Kidney capillary endothelial cell (primary cell): ENCODE data around the gene NDOR1.
A peak's percentile ranks its signal among the peaks of the same experiment; 100 is the strongest.

Experiments
- DNase-seq: peaks from one replicate; pipeline ENCODE4 v3.0.0-alpha.2; 2018; ENCODE audit warnings: low spot score

NDOR1 gene

DNA sequence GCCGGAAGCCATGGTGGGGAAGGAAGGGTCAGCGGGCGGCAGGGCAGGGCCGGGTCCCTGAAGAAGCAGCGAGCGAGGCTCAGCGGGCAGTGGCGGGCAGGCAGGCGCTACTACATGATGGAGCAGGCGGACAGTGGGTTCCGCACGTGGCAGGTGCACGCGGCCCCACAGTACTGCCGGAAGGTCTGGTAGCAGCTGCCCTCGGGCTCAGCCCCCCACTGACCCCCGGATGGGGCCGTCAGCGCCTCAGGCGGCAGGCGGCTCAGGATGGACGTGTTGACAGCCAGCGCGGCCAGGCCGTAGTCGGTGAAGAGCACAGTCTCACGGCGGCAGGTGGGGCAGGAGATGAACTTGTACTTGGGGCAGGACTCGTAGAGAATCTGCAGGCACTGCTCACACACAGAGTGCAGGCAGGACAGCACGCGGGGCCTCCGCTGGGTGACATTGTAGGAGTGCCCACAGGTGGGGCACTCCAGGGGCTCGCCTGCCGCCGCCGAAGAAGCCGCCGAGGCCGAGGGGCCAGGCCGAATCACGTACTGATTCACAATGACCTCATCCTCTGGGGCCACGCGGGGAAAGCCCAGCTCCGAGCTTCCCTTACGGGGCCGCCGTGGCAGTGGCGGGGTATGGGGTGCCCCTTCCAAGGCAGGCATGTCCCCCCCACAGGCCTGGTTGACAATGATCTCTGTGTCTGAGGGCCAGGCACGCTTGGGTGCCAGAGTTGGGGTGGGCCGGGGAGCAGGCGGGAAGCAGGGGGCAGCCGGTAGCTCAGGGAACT is 15.0 kb downstream of the NDOR1 start:
- DNase-seq, result no peak

- no peak for DNase-seq
Measured at GRCh38 chr9:137221095-137221505, 15.6 kb downstream of the NDOR1 start.

GRCh38 chr9:137221506-137222111 is 16.1 kb downstream of the NDOR1 start:
- no peak for DNase-seq

DNA sequence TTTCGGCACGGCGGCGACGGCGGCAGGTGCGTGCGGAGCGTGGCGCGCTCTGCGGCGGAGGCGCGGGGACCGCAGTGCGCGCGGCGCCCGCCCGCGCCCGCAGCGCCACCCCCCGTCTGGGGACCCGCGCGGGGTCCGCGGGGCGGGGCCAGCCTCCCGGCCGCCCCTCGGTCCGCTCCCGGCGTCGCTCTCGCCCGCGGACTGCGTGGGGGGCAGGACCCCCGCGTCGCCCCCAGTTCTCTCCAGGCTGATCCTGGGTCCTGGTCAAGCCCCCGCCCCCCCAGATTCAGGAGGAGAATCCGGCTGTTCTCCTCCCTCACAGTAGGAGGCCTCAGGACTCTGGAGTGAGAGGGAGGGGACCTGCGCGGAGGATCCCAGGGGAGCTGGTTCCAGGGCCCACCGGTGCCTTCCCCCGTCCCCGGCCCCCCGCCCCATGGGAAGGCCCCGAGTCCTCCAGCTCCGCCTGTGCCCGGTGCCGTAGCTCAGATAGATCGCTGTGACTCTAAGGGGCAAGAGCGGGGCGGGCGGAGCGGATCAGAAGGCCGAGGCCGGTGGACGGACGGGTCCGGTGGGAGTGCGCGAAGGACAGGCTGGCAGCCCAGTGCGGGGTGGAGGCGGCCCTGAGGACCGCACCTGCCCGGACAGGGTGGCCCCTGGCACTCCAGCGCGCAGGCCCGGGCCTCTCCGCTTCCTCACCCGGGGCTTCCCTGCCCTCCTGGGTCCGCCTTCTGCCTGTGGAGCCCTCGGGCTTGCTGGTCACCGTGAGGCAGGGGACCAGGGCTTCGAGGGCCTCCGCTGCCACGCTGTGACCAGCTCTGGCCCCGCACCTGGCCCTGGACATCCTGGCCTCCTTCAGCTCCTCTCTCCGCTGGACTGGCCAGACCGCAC is 16.9 kb downstream of the NDOR1 start, which contains the start of gene RNF208:
RNF208 (minus strand) TSS at position 51 of the 888 bp plus-strand sequence. CDS start 1,028 bp downstream, outside the sequence.
- no peak for DNase-seq

DNA sequence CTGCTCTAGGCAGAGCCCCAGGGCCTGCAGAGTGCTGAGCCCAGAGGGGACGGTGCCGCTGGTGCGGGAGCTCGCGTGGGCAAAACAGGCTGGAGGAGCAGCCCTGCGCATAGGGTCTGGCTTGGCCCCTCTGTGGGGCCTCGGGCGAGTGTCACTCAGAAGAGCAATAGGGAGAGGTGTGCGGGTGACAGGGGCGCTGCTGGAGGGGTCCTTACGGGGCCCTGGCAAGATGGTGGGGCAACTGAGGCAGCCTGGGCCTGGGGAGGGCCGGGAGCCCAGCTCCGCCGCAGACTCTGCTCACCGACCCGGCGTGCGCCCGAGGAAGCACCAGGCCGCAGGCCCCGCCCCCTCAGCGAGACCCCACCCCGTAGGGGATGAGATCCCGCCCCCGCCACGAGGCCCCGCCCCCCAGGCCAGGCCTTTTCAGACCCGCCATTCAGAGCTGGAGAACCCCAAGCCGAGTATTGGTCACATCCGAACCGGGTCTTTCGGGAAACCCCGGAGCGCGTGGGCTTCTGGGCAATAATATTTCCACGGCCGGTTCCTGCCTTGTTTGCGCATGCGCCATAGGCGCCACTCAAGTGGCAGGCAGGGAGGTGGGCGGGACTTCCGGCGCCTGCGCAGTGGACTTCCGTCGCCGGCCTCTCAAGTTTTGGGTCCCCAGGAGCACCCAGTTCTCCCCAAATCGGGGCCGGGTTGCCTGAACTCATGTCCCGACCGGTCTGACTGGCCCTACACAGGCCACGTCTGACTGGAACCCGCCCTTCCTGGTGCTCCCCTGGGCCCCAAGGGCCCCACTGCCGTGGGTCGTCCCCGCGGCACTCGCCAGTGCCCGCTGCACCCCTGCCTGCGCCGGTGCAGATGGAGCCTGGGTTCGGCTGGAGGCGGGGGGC is 17.8 kb downstream of the NDOR1 start:
- peak; percentile 99 for DNase-seq

DNA sequence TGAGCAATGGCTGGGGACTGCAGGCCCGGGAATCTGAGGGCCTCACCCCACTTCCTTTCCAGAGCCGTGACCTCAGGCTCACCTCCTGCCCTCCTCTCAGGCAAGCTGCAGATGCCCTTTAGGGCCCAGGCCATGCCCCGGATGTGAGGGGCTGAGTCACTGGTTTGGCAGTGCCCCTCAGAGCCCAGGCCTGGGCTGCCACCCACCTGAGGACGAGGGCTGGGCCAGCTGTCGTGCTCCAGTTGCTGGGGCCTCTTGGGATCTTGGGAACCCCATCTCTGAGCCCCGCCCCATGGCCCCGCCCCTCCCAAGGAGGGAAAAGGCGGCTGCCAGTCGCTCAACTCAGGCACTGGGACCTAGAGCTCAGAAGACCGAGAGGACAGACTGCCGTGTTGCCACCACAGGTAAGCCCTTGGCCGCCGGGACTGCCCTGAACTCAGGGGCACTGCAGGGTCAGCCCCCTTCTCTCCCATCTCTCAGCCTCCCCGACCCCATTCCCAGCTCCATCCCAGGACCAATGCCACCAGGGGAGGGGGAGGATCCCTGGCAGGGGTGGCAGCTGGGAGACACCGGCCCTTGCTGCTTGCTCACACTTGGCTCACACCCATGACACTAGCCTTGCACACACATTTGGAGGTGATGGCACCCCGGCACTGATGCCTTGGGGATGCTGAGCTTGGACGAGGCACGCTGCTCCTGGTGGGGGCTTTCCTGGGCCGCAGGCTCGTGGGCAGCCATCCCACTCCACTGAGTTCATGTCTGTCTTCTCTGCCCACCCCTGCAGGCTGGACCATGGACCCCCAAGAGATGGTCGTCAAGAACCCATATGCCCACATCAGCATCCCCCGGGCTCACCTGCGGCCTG is 19.6 kb downstream of the NDOR1 start, which contains the start of gene CYSRT1:
CYSRT1 (plus strand) TSS at position 345 of the 865 bp plus-strand sequence; CDS start at position 793, 448 bp downstream.
- no peak for DNase-seq

DNA sequence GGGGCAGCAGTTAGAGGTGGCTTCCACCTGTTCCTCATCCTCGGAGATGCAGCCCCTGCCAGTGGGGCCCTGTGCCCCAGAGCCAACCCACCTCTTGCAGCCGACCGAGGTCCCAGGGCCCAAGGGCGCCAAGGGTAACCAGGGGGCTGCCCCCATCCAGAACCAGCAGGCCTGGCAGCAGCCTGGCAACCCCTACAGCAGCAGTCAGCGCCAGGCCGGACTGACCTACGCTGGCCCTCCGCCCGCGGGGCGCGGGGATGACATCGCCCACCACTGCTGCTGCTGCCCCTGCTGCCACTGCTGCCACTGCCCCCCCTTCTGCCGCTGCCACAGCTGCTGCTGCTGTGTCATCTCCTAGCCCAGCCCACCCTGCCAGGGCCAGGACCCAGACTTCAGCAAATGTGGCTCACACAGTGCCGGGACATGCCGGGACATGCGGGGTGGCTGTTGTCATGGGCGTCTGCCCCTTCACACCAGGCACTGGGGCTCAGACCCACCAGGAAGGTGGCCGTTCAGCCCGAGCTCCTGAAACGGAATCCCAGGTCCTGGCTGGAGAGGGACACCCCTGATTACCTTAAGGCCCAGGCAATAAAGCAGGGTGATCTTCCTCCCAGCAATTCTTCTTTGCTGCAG is 20.3 kb downstream of the NDOR1 start:
- no peak for DNase-seq

DNA sequence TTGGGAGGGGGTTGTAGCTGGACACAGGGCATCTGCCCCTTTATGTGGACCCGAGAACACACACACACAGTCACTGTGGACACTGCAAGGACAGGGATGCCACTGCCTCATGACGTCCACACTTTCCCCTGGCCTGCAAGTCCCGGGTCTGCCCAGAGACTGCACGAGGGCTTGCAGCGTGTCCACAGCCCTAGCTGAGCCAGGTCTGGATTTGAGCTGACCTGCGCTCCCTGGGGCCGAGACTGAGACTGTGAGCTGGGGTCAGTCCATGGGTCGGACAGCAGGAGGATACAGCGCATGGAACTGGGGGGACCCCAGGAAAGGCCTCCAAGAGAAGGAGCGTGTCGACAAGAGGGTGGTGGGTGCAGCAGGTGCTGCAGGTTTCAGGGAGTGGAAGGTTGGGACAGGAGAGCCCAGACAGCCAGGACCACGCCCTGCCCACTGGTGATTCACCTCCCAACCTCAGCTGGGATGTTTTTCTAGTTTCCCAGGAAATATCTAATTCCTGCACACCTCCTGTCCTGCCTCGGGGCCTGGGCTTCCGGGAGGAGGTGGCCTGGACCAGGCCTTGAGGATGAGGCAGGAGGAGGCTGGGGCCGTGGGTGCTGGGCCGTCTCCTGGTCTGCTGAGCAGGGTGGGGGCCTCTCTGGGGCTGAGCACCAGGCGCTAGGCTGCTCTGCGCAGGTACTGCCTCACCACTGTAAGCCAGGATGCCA is 21.0 kb downstream of the NDOR1 start:
- DNase-seq, result no peak

- peak; percentile 70 for DNase-seq
Measured at GRCh38 chr9:137227054-137227852, 21.8 kb downstream of the NDOR1 start, which contains the start of gene RNF224. RNF224 (plus strand) TSS chr9:137227502; CDS start chr9:137228336, 834 bp downstream.

GRCh38 chr9:137227853-137228505 is 22.5 kb downstream of the NDOR1 start:
- no peak for DNase-seq

- DNase-seq, result no peak
Measured at GRCh38 chr9:137228506-137228967, 23.0 kb downstream of the NDOR1 start.

DNA sequence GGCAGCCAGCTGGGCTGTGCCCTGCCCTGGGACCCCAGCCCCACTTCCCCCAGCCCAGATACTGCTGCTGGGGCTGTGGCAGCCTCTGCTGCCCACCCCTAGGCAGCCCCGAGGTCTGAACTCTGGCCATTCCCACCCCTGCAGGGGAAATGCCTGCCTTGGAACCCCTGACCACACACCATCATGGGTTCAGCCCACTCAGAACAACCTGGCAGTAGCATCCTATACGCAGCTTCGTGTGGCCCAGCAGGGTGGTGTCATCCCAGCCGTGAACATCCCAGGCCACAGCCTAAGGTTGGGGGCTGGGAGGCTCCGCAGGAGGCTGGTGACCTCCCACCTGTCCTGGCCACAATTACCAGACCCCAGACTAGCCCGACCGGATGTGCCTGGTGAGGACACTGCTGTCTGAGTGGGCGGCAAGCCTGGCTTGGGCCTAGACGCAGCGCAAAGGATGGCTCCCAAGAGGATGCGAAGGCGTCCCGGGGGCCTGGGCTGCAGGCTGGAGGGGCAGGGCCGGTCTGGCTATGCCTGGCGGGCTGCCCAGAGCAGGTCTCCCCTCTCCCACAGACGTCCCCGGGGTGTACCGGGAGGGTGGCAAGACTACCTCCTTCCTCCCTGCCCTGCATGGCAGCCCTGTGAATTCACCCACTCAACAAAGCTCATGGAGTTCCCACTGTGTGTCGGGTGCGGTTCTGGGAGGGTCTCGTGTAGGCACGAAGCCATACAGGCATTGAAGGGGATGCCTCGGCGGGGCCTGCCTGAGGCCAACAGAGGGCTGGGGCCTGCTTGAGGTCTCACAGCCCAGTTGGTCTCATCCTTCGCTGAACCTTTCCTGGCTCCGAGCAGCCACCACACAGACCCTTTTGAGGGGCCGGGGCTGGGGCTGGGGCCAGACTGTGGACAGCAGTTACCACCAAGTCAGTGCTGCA is 23.7 kb downstream of the NDOR1 start:
- DNase-seq, result no peak

DNA sequence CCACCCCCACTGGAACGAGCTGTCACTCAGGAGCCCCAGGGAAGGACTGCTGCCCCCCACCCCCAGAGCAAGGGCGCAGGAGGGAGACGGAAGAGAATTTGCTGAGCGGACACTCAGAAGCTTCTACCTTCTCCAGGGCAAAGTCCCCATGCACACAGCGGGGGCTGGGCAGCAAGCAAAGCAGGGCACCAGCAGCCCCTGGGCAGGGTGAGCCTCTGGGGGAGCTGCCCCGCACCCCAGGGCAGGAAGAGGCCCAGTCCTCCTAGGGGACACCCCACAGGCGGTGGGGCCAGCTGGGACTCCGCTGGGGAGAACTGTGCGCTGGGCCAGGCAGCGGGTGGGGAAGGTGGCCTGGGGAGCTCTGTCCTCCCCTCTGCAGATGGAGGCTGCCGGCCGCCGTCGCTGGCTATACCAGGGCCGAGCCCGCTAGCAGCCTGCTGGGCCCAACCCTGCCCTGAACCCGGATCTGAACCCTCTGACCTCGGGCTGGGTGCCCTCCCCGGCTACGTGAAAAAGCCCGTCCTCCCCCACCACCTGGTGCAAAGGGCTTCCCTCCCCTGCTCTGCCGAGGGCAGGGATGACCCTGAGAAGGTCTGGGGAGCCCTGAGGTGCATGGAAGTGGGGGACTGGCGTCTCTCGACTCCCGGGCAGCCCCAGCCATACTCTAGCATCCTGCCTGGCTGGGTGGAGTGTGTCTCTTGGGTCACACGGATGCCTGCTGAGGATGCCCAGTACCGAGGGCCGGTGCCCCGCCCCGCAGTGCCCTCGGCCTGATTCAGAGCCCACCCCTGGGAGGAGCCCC is 24.6 kb downstream of the NDOR1 start:
- DNase-seq, result no peak

DNA sequence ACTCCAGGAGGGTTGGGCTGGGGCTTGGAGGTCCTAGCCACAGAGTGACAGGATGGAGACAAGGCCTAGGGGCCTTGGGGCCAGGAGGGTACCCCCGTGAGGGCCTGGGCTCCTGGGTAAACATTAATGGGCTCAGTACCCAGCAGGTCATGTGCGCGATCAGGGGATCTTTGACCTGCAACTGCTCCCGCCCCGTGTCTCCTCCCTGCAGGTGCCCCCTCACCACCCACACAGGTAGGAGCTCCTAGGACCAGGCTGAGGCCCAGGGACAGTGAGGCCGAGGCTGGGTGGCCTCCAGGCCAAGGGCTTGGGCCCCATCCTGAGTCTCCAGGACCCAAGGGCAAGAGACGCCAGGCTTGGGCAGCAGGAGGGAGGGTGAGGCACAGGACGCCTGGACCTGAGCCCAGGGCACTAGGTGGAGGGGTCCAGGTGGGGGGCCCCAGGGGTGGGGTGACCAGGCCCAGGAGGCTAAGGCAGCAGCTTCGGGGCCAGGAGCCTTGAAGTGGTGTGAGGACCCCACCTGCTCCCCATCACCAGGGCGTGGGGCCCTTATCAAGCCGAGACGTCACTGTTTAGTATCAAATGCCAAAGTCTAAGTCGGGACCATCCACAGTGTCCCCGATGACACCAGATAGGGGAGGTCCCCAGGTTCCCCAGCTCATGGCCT is 25.3 kb downstream of the NDOR1 start, which contains the start of gene SLC34A3:
SLC34A3 (plus strand) TSS at position 197 of the 667 bp plus-strand sequence. CDS start 802 bp downstream, outside the sequence.
- DNase-seq, result no peak
